IPS DF 4.7 (cell line): ENCODE measurements around the gene ZNF497.
"Not testable (repeated sequence)": the region's sequence is repeated elsewhere in the genome, so short reads cannot be mapped to it uniquely, and the experiment has no call there.

Source experiments
- DNase-seq: peaks from one replicate; pipeline ENCODE4 v3.0.0-alpha.2; 2013; ENCODE audit warnings: low spot score; ENCODE audit errors: extremely low read depth

The ZNF497 gene

DNA sequence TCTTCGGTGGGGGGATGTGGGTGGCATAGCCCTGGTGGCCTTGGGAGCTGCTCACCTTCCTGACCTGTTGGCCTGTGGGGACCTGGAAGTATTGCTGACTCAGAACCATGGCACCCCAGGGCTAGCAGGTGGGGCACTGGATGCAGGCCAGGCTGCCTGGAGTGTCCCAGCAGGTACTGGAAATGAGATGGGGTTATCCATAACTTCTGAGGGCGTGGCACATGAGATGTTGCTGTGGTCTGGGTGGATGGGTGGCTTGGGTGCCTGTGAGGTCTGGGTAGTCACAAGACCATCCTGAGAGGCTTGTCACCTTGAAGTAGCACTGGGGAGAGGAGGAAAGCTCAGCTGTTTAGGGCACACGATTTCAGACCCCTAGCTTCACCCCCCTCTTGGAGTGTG is 32.3 kb upstream of the ZNF497 start:
- no peak for DNase-seq

DNA sequence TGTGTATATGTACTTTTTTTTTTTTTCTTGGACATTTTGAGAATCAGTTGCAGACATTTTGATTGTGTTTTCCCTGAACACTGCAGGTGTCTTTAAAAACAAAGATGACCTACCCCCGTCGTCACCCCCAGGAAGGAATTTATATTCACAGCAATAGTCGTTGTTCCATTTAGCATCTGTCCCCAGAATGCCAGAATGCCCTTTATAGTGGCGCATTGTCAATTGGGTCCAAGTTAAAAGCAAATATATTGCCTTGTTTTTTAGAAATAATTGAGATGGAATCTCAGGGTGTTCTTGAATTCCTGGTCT is 31.1 kb upstream of the ZNF497 start:
- DNase-seq: no peak

DNA sequence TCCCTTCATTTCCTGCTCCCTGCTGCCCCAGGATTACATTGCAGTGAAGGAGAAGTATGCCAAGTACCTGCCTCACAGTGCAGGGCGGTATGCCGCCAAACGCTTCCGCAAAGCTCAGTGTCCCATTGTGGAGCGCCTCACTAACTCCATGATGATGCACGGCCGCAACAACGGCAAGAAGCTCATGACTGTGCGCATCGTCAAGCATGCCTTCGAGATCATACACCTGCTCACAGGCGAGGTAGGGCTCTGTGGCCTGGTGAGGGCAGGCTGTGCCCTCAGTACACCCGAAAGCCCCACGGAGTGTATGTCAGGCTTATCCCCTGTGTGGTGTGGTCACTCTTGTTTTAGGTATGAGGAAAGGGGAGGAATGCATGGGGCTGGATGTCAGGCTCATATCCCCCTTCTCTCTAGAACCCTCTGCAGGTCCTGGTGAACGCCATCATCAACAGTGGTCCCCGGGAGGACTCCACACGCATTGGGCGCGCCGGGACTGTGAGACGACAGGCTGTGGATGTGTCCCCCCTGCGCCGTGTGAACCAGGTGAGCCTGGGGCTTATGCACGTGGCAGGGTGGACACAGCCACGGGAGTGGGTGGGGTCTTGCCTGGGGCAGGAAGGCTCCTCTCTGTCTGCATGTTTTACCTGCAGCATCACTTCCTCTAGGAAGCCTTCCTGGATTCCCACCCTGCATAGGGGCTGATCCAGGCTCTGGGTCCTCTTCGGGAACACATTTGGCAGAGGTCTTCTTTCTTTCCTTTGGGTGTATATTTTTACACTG is 30.6 kb upstream of the ZNF497 start:
- DNase-seq: no peak

DNA sequence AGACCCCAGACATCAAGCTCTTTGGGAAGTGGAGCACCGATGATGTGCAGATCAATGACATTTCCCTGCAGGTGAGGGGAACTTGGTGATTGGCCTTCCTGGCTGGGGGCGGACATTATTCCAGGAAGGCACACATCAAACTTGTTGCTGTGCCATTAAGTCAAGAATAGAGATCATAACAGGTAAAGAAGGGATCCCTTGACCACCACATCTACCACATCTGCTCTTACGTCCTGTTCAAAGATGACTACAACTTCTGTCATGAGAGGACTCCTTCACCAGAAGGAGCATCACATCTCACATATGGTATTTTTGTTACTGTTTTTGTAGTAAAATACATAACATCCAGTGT is 25.6 kb upstream of the ZNF497 start:
- DNase-seq: no peak

DNA sequence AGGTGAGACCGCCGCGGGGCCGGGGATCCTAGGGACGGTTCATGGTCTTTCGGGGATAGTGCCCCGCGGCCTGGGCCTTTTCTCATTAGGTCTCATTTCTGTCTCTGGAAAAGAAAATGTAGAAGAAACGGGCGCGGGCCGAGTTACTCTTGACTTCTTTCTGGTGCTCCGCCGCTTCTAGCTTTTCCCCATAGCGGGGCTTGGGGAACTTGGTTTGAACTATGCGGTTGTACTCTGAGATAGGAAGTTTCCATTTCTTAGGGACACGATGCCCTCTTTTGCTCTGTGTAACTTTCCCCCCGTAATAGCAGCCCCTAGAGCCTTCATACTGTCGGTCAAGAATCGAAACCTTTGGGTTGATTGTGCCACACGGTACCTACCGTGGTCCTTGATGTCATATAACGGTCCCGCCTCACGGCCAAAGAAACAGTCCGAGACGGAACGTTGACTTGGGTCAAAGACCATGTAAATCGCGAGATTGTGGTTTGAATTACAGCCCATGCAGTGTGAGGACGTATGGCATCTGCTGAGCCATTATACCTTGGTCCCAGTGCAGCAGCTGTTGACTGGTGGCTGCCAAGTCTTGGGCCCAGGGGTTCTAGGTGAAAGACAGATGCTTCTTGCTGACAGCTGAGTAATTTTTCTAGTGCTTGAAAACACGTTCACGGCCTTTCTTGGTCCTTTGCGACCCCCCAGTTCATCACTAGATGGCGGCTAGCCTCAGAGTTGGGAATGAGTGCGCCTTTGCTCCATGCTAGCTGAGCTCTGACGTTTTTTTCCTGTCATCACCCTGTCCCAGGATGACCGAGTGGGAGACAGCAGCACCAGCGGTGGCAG is 25.0 kb upstream of the ZNF497 start:
- DNase-seq: no peak

DNA sequence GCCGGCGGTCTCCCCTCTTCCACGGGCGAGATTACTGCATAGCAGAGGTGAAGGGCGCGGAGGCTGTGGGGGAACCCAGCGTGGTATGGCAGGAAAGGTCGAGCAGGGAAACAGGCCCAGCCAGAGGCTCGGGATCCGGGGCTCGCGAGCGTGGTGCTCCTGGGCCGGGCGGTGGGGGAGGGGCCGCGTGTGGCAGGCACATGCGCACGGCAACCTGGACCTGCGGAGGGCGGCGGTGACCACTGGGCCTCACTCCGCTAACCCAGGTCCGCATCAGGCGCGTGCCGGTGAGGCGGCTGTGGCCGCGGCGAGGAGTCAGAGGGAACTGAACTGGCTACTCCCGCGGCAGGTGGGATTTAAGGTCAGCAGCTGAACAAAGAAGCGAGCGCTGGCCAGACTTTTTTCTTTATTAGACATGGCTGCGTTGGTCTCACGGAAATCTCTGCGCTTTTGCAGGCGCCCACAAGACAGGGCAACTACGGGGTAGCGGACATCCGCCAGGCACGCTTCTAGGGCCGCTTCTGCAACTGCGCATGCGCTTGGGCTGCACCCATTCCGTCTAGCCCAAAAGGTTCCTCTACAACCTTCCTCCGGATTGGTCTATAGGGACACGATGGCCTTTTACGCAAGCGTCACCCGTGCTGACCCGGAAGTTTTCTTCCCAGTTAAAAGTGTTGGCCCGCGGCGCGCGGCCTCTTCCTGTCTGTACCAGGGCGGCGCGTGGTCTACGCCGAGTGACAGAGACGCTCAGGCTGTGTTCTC is 24.2 kb upstream of the ZNF497 start, which contains the start of gene RPS5:
TSS of gene RPS5 (plus strand) at position 694 of the 762 bp plus-strand sequence. CDS start 869 bp downstream, outside the sequence.
- DNase-seq: peak; percentile 99

DNA sequence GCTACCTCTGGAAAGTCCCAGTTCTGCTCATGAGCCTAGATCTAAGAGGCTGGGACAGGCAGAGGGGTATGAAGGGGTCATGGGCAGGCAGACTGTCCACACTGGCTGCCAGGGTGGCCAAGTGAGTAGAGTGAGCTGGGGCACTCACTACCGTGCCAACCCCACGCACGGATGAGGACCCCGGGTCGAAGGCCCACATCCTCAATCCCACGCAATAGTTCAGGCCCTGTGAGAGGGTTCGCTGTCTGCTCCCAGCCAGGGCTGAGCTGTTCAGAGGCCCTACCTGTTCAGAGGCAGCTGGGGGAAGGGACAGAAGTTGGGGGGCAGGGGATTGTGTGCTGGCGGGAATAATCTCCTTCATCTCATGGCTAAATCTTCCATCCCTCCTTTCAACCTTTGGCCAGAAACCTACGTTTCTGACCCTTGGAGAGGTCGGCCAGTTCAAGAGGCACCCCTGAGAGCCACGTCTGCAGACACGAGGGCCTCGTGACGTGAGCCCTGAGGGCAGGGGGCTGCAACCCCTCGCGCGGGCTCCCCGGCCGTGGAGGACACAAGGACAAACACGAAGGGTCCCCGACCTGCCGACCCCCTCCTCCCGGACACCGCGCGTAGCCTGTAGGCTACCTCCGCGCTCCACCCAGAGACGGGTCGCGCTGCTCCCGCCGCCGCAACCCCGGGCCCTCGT is 23.5 kb upstream of the ZNF497 start:
- no peak for DNase-seq

DNA sequence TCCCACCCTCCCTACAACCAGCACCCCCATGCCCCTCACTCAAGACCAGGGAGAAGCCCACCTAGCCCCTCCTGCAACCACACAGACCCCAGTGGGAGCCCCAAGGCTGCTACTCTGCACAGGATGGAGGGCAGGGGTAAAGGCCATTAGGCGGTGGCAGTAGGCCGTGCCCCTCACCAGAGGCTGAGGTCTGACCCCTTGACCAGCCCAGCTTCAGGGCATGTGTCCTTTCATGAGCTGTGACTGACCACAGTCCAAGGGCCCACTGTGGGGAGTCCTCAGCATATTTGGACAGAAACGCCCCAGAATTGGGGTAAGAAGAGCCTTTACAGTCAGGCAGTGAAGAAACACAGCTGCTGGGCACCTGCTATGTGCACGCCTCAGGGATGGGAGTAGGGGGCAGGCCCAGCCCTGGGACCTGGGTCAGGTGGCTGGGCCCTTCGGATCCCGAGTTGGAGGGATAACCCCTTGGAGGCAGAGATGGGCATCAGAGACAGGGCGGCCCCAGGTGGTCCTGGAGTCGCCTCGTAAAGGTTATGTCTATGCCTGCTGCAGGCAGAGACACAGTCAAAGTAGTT is 22.9 kb upstream of the ZNF497 start:
- DNase-seq: no peak

DNA sequence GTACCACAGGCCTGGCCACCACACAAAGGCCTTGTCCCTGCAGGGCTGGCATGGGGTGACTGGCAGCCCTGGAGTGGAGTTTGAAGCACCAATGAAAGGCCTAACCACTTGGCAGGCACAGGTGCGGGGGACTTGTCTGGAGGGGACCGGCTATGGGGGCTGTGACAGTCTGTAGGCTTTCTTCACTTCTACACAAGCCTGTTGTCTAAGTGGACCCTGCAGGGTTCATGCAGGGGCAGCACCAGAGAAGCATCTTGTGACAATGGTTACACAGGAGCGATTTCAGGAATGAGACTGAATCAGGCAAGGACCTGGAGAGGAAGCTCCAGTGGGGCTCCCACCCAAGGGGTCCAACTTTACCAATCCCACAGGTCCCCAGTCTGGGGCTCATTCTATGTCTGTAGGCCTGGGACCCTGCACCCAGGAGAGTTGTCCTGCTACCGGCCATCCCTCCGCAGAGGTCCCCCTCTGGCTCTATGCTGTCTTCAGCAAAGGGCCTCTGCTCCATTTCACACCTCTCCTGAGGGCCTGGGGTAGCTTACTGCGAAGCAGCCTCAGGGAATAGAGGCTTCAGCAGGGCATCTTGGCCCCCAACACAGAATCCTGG is 20.5 kb upstream of the ZNF497 start:
- DNase-seq: no peak

DNA sequence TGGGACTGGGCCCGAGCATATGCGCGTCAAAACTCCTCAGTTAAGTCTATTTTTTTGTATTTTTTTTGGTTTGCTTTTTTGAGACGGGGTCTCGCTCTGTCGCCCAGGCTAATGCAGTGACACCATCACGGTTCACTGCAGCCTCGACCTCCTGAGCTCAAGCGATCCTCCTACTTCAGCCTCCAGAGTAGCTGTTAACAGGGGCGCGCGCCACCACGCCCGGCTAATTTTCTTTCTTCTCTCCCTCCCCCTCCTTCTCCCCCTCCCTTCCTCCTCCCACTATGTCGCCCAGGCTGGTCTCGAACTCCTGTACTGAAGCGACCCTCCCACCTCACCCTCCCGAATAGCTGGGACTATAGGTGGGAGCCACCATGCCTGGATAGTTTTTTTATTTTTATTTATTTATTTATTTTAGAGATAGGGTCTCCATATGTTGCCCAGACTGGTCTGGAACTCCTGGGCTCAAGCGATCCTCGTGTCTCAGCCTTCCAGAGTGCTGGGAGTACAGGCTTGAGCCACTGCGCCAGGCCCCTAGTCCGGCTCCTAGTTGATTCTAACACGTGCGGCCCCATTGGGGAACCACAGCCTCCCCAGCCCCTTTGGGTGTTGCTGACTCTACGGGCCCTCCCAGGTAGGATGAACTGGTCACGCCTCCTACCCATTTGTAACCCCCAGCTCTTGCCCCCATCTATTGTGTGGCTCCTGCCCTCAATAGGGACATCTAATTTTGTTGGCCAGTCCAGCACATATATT is 19.1 kb upstream of the ZNF497 start:
- DNase-seq: no peak

DNA sequence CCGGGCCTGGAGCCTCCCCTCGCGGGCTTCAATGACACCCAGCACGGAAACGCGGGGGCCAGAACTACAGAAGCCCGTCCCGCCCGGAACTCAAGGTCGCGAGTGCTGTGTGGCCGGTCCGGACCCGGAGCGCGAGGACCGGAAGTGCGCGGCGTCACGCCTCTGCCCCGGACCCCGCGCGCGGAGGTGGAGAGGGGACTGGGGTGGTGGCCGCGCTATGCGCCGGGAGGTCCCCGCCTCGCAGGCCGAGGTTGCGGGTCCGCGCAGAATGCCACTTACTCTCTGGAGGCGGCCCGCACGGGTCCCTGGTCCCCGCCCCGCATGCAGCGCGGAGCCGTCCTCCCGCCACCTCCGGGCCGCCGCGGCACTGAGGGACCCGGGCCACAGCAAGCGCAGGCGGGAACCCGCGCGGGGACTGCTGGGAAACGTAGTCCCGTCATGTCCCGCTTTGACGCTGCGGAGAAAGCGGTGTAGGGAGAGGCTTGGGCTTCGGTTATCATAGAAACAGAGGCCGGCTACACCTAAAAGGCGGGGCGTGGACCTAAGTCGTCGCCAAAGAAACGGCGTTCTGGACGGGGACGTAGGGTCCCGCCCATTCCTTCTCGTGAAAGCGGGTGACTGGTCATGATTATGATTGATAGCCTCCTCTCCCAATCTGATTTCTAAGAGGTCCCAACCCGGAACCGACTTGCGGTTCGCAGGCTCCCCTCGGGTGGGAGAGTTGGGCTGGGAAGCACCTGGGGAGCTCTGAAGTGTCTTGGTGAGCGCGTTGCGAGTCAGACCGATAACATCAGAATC is 18.3 kb upstream of the ZNF497 start, which contains the start of gene ZNF837:
TSS of gene ZNF837 (minus strand) at position 369 of the 798 bp plus-strand sequence. CDS start 11,698 bp downstream, outside the sequence.
- DNase-seq: peak; percentile 100

DNA sequence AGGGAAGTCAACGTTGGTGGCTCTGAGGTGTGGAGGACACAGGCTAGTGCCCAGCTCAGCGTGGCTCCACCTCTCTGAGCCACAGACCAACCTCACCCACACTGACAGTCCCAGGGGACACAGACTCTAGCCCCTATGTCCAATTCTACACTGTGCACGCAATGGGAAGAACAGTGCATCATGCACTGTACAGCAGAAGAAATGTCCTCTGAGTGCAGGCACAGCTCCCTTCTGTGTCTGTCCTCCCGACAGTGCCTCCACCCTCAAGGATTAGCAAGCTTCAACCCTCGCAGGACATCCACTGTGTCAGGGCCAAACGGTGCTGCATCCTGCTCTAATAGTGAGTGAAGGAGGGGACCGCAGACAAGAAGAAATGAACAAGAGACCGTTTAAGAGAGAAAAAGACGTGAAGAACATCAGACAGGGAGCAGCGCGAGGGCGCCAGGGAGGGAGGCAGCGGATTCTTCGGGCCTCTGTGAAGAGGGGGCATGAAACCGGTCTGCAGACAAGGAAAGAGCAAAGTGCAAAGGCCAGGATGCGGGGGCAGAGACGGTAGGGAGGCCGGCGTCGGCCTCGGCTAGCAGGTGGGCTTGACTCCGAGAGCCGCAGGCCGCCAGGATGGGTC is 17.6 kb upstream of the ZNF497 start:
- no peak for DNase-seq

DNA sequence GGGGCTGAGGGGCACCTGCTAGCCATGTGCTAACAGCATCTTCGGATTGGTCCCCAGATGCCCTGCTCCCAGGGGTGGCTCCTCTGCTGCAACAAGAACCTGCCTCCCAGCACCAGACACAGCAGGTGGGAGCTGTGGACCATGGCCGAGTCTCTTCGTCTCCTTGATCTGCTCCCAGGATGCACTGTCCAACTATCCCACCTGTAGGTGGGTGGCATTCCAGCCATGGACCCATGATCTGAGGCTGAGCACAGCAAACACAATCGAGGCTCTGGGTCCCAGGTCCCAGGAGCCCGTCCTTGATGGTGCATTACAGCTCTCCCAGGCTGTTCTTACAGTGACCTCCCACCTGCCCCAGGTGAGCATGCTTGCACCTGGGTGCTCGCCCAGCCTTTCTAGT is 16.7 kb upstream of the ZNF497 start:
- no peak for DNase-seq

DNA sequence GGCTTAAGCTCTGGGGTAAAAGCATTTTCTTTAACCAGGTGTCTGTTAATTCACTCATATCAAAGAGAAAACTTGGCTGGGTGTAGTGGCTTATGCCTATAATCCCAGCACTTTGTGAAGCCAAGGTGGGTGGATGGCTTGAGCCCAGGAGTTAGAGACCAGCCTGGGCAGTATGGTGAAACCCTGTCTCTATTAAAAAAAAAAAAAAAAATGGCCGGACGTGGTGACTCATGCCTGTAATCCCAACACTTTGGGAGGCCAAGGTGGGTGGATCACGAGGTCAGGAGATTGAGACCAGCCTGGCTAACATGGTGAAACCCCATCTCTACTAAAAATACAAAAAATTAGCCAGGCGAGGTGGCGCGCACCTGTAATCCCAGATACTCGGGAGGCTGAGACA is 14.2 kb upstream of the ZNF497 start:
- not testable (repeated sequence) for DNase-seq

DNA sequence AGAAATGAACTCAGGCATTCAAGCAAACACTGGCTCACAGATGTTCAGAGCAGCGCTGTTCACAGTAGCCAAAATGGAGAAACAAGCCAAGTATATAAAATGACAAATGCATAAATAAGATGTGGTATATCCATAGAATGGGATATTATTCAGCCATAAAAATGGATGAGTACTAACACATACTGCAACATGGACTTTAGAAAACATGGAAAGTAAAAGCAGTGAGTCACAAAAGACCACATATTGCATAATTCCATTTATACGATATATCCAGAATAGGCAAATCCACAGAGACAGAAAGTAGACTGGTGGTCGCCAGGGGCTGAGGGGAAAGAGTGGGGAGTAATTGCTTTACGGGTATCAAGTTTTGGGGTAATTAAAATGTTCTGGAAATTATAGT is 11.6 kb upstream of the ZNF497 start:
- DNase-seq: no peak

DNA sequence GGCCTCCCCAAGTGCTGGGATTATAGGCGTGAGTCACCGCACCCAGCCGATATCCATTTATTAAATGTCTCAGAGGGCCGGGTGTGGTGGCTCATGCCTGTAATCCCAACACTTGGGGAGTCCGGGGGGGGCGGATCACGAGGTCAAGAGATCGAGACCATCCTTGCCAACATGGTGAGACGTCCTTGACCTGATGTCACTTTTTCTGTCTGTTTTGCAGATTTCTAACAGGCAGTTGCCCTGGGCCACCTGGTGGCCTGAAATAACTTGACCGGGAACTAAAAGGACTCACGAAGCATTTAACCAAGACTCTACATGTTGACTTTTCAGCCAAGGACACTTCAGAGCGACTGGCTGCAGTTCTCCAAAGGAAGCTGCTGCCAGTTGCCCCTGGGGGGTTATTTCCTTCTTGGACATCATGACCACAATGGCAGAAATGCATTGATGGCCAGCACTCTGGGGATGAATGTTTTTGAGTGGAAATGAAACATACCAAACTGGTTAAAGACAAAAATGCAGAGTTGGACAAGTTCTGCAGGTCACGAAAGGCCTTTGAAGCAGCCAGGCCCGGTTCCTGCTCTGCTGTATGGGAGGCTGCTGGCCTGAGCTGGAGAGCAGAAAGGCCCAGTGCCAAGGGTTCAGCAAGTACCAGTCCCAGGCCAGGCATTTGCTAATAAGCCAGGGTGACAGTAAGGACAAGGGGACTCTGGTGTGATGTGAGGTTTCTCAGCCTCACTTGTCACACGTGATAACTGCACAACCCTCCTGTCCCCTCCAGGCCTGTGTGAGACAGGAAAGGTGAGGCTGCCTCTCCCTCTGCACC is 10.0 kb upstream of the ZNF497 start:
- no peak for DNase-seq

DNA sequence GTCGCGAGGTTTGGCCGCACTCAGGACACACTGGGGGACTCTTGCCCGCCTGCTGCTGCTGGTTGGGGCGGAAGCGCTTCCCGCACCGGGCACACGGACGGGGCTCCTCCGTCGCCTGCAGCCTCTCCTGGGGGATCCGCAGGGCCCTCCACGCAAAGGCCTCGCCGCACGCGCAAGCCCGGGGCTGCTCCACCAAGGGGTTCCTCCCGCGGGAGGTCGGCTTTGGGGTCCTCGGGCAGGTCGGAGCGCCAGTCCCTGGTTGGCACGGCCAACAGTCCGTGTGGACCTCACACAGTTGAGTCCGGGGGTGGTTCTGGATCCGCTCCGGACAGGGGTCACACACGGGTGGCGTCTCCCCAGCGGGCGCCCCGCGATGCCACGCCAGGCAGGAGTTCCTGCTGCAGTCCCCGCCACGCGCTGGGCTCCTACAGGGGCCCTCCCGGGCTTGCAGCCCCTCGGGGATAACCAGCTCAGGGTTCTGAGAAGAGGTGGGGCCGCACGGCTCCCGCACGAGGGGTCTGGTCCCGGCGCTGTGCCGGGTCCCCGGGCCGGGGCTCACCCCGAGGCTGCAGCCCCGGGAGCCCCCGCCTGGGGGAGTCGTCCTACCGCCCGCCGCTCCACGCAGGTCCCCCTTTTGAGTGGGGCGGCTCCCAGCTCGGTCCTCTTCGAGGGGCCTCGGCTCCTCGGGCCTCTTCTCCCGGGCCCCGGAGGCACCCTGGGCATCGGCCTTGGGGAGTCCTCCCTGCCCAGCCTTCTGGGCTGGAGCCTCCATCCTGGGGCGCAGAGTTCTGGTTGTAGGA is 6.2 kb upstream of the ZNF497 start:
- no peak for DNase-seq
